ENCODE measurements around the gene ICE2. TPM values are rescaled to one million over a fixed set of nuclear protein-coding genes. Genes with fewer than 3 reads are reported as not detected.

ICE2 gene
- total and polyA plus RNA-seq, 2 of the 8 experiments (the other 6 are each of a cell fraction or from before 2014, with no cell fraction given): 40.0 to 87.3 TPM

DNA sequence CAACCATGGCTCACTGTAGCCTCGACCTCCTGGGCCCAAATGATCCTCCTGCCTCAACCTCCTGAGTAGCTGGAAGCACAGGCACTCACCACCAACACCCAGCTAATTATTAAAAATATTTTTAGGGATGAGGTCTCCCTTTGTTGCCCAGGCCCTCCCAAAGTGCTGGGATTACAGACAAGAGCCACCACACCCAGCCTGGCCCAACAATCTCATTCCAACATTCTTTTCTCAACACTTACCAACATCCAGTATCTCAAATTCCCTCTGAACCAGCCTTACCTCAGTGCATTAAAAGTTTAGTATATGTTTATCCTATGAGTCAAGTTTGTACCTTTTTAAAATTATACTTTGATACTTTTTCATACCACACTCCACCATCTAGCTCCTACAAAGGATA lies 106.2 kb downstream of the ICE2 start:
- WGBS, 2 experiments (ENCODE audit: extremely low coverage in 1 of 2, insufficient coverage in 1 of 2, insufficient read length in 1 of 2, insufficient replicate concordance in 2 of 2, low coverage in 1 of 2, low lambda C conversion rate in 2 of 2, missing lambda C conversion rate in 1 of 2): 100% methylated on average over 1 of the region's 1 CpG; no CpG with 5 or more reads in 1 of the 2 experiments
- Histone ChIP-seq H3K9ac (replicated peaks in 1 of 4; ENCODE audit: extremely low read depth in 1 of 4, low read depth in 3 of 4, low read length in 3 of 4) (no peak overlapping the region), H3K36me3 (ENCODE audit: control insufficient read depth in 2 of 4, insufficient read depth in 4 of 4, low read length in 3 of 4) (peaks cover 0 to 10% (median 0%) of the 10 kb centered on the region in 4 experiments; a peak in 3 of 8 replicates), H3K27ac (ENCODE audit: low read depth, low read length) (no peak overlapping the region), H2AFZ (ENCODE audit: low read length) (no peak overlapping the region), H3K27me3 (replicated peaks in 1 of 4; ENCODE audit: control insufficient read depth in 3 of 4, extremely low read depth in 1 of 4, insufficient read depth in 3 of 4, low read length in 3 of 4) (no peaks in the 10 kb centered on the region), H3K79me1 (ENCODE audit: low read depth, low read length) (peaks cover 3% of the 10 kb centered on the region; the same call in 1 of the 2 replicates), H3K23me2 (ENCODE audit: low read depth, low read length) (no peaks in the 10 kb centered on the region), H4K8ac (ENCODE audit: extremely low read depth, insufficient read depth, low read length) (no peak overlapping the region; the same call in 1 of the 2 replicates), H3K9me3 (ENCODE audit: insufficient read depth in 2 of 2, low read depth in 1 of 2, low read length in 1 of 2) (no peaks in the 10 kb centered on the region), H3K4ac (replicated peaks; ENCODE audit: insufficient read length, low read depth, low read length) (no peak overlapping the region), H2AK5ac (ENCODE audit: low read depth, low read length) (no peak overlapping the region), H3K56ac (replicated peaks; ENCODE audit: insufficient read length, low read depth, low read length) (no peak overlapping the region), H2BK120ac (replicated peaks; ENCODE audit: low read depth, low read length) (no peak overlapping the region), H3K79me2 (ENCODE audit: control insufficient read depth in 1 of 2, insufficient read depth in 2 of 2, low read length in 2 of 2) (no peaks in the 10 kb centered on the region), H2BK20ac (ENCODE audit: low read length) (no peak overlapping the region), H4K91ac (replicated peaks; ENCODE audit: insufficient read length, low read length) (no peak overlapping the region), H4K20me1 (replicated peaks in 1 of 2; ENCODE audit: control insufficient read depth in 1 of 2, insufficient read depth in 2 of 2, low read length in 2 of 2) (peaks cover 0 to 1% of the 10 kb centered on the region in 2 experiments), H3K4me3 (ENCODE audit: extremely low read depth in 1 of 4, insufficient read depth in 2 of 4, low read depth in 3 of 4, low read length in 4 of 4) (no peak overlapping the region), H3K4me1 (replicated peaks in 1 of 4; ENCODE audit: control insufficient read depth in 3 of 4, insufficient read depth in 4 of 4, low read length in 3 of 4) (peaks cover 2 to 8% (median 5%) of the 10 kb centered on the region in 4 experiments; a peak in 6 of 7 replicates), H3K14ac (ENCODE audit: insufficient read length) (no peak overlapping the region), H3K4me2 (ENCODE audit: insufficient read depth in 1 of 2, low read depth in 2 of 2, low read length in 2 of 2) (no peak overlapping the region), H4K5ac (ENCODE audit: insufficient read length, low read depth, low read length) (no peak overlapping the region), H2BK15ac (ENCODE audit: low read length) (no peak overlapping the region), H2BK5ac (ENCODE audit: low read depth, low read length) (no peak overlapping the region), H2BK12ac (ENCODE audit: low read depth, low read length) (no peak overlapping the region), H3K23ac (ENCODE audit: insufficient read length) (no peak overlapping the region), H3K18ac (ENCODE audit: extremely low read depth, low read length) (no peak overlapping the region)
- CTCF ChIA-PET (ENCODE audit: partially characterized antibody): interaction anchor here (0.8 to 5.2 kb wide), 4 partner anchors 9 to 148 kb away, joined by 3 to 38 read pairs (median 6); no protein-coding TSS in a partner anchor
- FAIRE-seq (no peak), DNase-seq (ENCODE audit: low read depth in 1 of 2, low spot score in 2 of 2) (no peak)
- POLR2A ChIA-PET (ENCODE audit: partially characterized antibody): interaction anchor here (0.9 to 1.0 kb wide), 2 partner anchors 10 to 23 kb away, joined by 3 read pairs; no protein-coding TSS in a partner anchor
- no peak for TF ChIP-seq POLR2AphosphoS5 (IDR thresholded peaks at IDR 0.05; ENCODE audit: low read depth, low read length)
- no peak for TF ChIP-seq EZH2 (IDR thresholded peaks at IDR 0.05; ENCODE audit: low read depth, low read length, severe bottlenecking)
- no peak for TF ChIP-seq CHD1 (IDR thresholded peaks at IDR 0.05; ENCODE audit: low read depth, low read length)
- no peak for TF ChIP-seq CHD2 (IDR thresholded peaks at IDR 0.05; ENCODE audit: low read length)
- no peak for TF ChIP-seq SUZ12 (IDR thresholded peaks at IDR 0.05; ENCODE audit: low read length)
- TF ChIP-seq RNF2 (IDR thresholded peaks at IDR 0.05; ENCODE audit: borderline replicate concordance, low read depth, low read length, missing control alignments, poor library complexity, severe bottlenecking): no peak
- no peak for TF ChIP-seq E2F6 (IDR thresholded peaks at IDR 0.05)
- TF ChIP-seq YY1 (IDR thresholded peaks at IDR 0.05; ENCODE audit: low read depth, low read length): no peak
- no peak for TF ChIP-seq RFX5 (IDR thresholded peaks at IDR 0.05; ENCODE audit: borderline replicate concordance, low read depth, low read length)
- no peak for TF ChIP-seq JUND (IDR thresholded peaks at IDR 0.05; ENCODE audit: low read length)
- TF ChIP-seq CBX5 (IDR thresholded peaks at IDR 0.05; ENCODE audit: low read depth, low read length): no peak
- no peak for TF ChIP-seq SIN3A (conservative IDR thresholded peaks at IDR 0.05 in 1 of 2, IDR thresholded peaks at IDR 0.05 in 1 of 2; ENCODE audit: low read depth in 1 of 2, low read length in 2 of 2)
- no peak for TF ChIP-seq CREB1 (IDR thresholded peaks at IDR 0.05)

Measured in H1 (cell line).